Measurements from ENCODE around the gene HDAC8.
"Not testable (repeated sequence)": the region's sequence is repeated elsewhere in the genome, so short reads cannot be mapped to it uniquely, and the experiment has no call there.

The HDAC8 gene

DNA sequence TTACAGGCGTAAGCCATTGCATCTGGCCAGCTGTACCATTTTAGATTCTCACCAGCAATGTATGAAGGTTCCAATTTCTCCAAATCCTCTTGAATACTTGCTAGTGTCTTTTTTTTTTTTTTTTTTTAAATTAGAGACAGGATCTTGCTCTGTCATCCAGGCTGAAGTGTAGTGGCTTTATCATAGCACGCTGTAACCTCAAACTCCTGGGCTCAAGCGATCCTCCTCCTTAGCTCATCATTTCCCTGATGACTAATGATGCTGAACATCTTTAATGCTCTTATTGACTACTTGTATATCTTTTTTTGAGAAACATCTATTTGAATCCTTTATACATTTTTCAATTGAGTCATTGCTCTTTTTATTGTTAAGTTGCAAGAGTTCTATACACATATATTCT lies 40.3 kb downstream of the HDAC8 start:
- TF ChIP-seq ZFX (IDR thresholded peaks at IDR 0.05): no peak
- TF ChIP-seq, protein P1, sequence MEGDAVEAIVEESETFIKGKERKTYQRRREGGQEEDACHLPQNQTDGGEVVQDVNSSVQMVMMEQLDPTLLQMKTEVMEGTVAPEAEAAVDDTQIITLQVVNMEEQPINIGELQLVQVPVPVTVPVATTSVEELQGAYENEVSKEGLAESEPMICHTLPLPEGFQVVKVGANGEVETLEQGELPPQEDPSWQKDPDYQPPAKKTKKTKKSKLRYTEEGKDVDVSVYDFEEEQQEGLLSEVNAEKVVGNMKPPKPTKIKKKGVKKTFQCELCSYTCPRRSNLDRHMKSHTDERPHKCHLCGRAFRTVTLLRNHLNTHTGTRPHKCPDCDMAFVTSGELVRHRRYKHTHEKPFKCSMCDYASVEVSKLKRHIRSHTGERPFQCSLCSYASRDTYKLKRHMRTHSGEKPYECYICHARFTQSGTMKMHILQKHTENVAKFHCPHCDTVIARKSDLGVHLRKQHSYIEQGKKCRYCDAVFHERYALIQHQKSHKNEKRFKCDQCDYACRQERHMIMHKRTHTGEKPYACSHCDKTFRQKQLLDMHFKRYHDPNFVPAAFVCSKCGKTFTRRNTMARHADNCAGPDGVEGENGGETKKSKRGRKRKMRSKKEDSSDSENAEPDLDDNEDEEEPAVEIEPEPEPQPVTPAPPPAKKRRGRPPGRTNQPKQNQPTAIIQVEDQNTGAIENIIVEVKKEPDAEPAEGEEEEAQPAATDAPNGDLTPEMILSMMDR (conservative IDR thresholded peaks at IDR 0.05): no peak
- H3K27ac ChIP-seq: no peak overlapping the region

DNA sequence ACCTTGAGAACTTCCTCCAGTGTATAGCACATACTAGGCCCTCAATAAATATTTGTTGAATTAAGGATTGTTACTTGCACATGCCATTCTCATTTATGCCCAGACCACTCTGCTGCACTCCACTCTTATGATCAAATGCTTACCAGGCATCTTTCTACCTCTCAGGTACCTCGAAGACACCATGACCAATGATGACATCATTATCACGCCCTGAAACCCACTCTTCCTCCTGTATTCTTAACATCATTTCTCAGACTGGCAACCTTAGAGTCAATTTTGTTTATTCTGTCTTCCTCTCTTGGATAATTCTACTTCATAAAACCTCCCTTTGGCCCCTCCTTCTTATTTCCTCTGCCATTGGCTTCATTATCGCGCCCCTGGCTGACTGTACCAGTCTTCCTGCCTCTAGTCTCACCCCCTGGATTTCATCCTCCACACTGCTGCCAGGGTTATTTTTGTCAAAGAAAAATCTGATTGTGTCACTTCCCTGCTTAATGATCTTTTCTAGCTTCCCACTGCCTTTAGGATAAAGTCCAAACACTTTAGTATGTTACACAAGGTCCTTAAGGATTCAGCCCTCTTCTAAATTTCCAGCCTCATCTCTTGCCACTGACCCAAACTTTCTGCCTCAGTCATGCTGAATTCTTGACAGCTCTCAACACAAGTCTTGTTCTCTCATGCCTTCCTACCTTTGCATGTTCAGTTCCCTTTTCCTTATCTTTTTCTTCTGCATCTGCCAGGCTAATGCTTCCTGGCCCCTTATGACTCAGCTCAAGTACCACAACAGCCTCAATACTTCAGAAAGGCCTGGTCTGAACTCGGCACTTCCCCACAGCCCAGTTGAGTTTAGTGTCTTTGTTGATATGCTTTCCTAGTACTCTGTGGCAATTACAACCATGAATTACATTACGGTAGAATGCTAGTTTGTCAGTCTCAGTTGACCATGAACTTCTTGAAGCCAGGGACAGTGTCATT lies 45.8 kb downstream of the HDAC8 start:
- H3K27ac ChIP-seq: no peak overlapping the region

DNA sequence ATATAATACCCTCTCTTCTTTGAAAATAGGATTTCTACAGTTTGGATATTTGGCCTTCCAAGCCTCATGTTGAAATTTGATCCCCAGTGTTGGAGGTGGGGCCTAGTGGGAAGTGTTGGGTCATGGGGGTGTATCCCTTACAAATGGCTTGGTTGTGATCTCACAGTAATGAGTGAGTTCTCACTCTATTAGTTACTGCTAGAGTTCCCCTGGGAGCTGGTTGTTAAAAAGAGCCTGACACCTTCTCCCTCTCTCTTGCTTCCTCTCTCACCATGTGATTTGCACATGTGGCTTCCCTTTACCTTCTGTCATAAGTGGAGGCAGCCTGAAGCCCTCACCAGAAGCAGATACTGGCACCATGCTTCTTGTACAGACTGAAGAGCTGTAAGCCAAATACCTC lies 73.9 kb downstream of the HDAC8 start:
- no peak overlapping the region for H3K27ac ChIP-seq
- TF ChIP-seq, protein P1 (conservative IDR thresholded peaks at IDR 0.05): no peak
- no peak for TF ChIP-seq ZFX (IDR thresholded peaks at IDR 0.05)

More for the DNA sequence above, 45.8 kb downstream of the HDAC8 start:
- TF ChIP-seq, protein P1 (conservative IDR thresholded peaks at IDR 0.05): no peak
- TF ChIP-seq ZFX (IDR thresholded peaks at IDR 0.05): no peak

DNA sequence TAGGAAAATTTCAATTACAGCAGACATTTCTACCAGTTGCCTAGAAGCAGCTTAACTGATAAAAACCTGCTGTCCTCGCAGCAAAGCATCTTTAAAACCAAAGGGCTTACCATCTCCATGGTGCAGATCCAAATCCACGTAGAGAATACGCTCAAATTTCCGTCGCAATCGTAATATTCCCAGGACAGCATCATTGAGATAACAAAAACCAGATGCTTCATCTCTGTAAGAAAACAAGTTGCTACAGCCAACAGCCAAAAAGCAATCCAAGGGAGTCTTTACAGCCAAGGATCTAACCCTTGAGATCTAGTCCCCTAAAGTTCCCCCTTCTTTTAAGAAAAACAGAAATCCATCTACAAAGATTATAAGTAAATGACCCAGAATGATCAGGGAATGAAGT lies 77.6 kb downstream of the HDAC8 start:
- TF ChIP-seq ZFX (IDR thresholded peaks at IDR 0.05): no peak
- TF ChIP-seq, protein P1 (conservative IDR thresholded peaks at IDR 0.05): no peak

DNA sequence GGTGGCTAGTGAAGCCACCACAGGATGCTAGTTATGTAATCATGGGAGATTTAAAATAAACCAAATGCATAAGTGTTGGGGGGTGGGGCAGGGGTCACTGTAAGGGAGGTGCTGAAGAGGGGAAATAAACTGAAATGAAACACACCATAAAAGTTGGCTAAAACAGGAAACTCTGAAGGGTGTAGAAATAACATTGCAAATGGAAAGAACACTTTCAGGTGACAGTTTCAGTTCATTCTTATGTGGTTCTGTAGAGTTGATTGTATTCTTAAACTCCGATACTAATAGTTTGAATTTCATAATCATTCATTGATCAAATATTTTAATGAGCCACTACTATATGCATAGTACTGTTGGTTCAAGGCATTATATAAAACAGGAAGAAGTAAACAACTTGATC lies 80.1 kb downstream of the HDAC8 start:
- no peak overlapping the region for H3K27ac ChIP-seq
- TF ChIP-seq, protein P1 (conservative IDR thresholded peaks at IDR 0.05): no peak
- TF ChIP-seq ZFX (IDR thresholded peaks at IDR 0.05): no peak

More for the DNA sequence above, 77.6 kb downstream of the HDAC8 start:
- no peak overlapping the region for H3K27ac ChIP-seq

DNA sequence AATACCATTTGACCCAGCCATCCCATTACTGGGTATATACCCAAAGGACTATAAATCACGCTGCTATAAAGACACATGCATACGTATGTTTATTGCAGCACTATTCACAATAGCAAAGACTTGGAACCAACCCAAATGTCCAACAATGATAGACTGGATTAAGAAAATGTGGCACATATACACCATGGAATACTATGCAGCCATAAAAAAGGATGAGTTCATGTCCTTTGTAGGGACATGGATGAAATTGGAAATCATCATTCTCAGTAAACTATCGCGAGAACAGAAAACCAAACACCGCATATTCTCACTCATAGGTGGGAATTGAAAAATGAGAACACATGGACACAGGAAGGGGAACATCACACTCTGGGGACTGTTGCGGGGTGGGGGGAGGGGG lies 82.4 kb downstream of the HDAC8 start:
- not testable (repeated sequence) for H3K27ac ChIP-seq

DNA sequence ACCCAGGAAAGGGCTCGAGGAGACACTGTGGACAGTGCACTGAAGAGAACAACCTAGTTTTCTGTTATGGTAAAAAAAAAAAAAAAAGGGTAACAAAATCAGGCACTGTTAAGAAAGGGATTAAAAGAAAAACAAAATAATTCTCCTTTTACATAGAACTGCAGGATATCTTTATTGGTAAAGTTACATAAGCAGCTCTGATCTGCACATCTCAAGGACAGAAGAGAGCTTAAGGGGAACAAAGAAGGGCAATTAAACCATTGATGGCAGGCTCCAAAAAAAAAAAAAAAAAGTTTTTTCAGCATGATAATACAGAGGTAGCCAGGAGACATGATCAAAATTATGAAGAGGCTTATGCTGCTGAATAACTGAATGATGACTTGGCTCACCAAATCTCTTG lies 85.0 kb downstream of the HDAC8 start:
- no peak overlapping the region for H3K27ac ChIP-seq
- TF ChIP-seq, protein P1 (conservative IDR thresholded peaks at IDR 0.05): no peak

All from C4-2B (cell line).